GM12878 (cell line): Measurements from ENCODE around the gene OSMR. TPM values are rescaled to one million over a fixed set of nuclear protein-coding genes. Genes with fewer than 3 reads are reported as not detected.

Source experiments
- ATAC-seq: fragments of 200-7000 bp; cut with Tn5 transposase; 3 replicates; pipeline ENCODE4 v1.9.1; 2020; ENCODE audit warnings: mild to moderate bottlenecking, moderate library complexity
- BruUV-seq: library from RNA; stranded (reverse); fragments of 400-500 nt; replicated peaks from 2 replicates; lab custom pipeline; 2021; lab: Mats Ljungman, UMichigan
- CTCF ChIA-PET: fragments of 300-600 bp; sonication (Branson Sonifier 250); formaldehyde crosslinking; extraction: SDS; loops from one replicate; lab custom pipeline; 2021; ENCODE audit warnings: inconsistent platforms; lab: Yijun Ruan, JAX
- POLR2A ChIA-PET: fragments of 350-600 bp; formaldehyde crosslinking; extraction: SDS; loops from one replicate; lab custom pipeline; 2021; ENCODE audit warnings: inconsistent platforms; lab: Charles Lee
- RAD21 ChIA-PET: fragments of 300-600 bp; sonication (Branson Sonifier 250); formaldehyde crosslinking; loops from one replicate; lab custom pipeline; 2023; ENCODE audit warnings: antibody characterized with exemption; ENCODE audit not compliant: unreplicated experiment; lab: Charles Lee
- SMC1A ChIA-PET: fragments of 300-600 bp; sonication (Branson Sonifier 250); formaldehyde crosslinking; loops from one replicate; lab custom pipeline; 2023; ENCODE audit not compliant: unreplicated experiment, uncharacterized antibody; lab: Charles Lee
- DNase-seq: peaks from one replicate; pipeline ENCODE4 v3.0.0-alpha.2; 2011; ENCODE audit warnings: low read depth, low spot score
- FAIRE-seq: peaks from 3 replicates; lab custom pipeline; 2011; peaks lifted over from hg19 to GRCh38; lab: Jason Lieb, UNC
- H2AFZ ChIP-seq: 2 replicates; pipeline ENCODE4 v1.6.0; 2011; ENCODE audit warnings: low read depth, low read length, control low read depth; ENCODE audit not compliant: control insufficient read depth
- H3K27ac ChIP-seq: 2 replicates; pipeline ENCODE4 v1.5.1; 2011; ENCODE audit warnings: control low read depth; ENCODE audit not compliant: control insufficient read depth, insufficient read depth
- H3K27me3 ChIP-seq, 2 experiments: replicated peaks in 1 of 2; 2 replicates each; pipeline versions ENCODE4 v1.6.0 to v1.6.1; 2011; ENCODE audit warnings: low read length in 1 of 2; ENCODE audit not compliant: control insufficient read depth in 2 of 2, insufficient read depth in 2 of 2
- H3K36me3 ChIP-seq, 2 experiments: 2 replicates each; pipeline ENCODE4 v1.5.1; 2011; ENCODE audit warnings: low read length in 1 of 2; ENCODE audit not compliant: control insufficient read depth in 2 of 2, insufficient read depth in 2 of 2
- H3K4me1 ChIP-seq: 2 replicates; pipeline ENCODE4 v1.6.1; 2011; ENCODE audit warnings: mild to moderate bottlenecking, low read length, moderate library complexity, mixed read lengths; ENCODE audit not compliant: control insufficient read depth, insufficient read depth
- H3K4me2 ChIP-seq: 2 replicates; pipeline ENCODE4 v1.6.0; 2011; ENCODE audit warnings: control low read depth; ENCODE audit not compliant: control insufficient read depth, insufficient read depth
- H3K4me3 ChIP-seq: fragments of 200-600 bp; sonication (generic); 2 replicates; pipeline ENCODE4 v1.5.1; 2016
- H3K79me2 ChIP-seq: 2 replicates; pipeline ENCODE4 v1.6.0; 2011; ENCODE audit warnings: low read length; ENCODE audit not compliant: control insufficient read depth, insufficient read depth
- H3K9ac ChIP-seq: 2 replicates; pipeline ENCODE4 v1.8.0; 2011; ENCODE audit warnings: low read length, control low read depth, mixed read lengths; ENCODE audit not compliant: control insufficient read depth, insufficient read depth
- H3K9me3 ChIP-seq: replicated peaks from 3 replicates; pipeline ENCODE4 v1.5.1; 2011; ENCODE audit warnings: mild to moderate bottlenecking, low read length; ENCODE audit not compliant: control insufficient read depth, insufficient read depth
- H4K20me1 ChIP-seq: 2 replicates; pipeline ENCODE4 v1.6.0; 2011; ENCODE audit not compliant: control insufficient read depth, insufficient read depth
- ATF2 ChIP-seq: IDR thresholded peaks from 2 replicates; pipeline ENCODE4 v1.6.1; 2012; ENCODE audit warnings: low read length, inconsistent platforms
- ATF7 ChIP-seq: fragments of 450-650 bp; IDR thresholded peaks from 2 replicates; pipeline ENCODE4 v1.6.1; 2016; ENCODE audit warnings: low read depth, mild to moderate bottlenecking
- CBFB ChIP-seq: IDR thresholded peaks from 2 replicates; pipeline ENCODE4 v1.6.1; 2016; ENCODE audit warnings: antibody characterized with exemption, low read depth
- CREB1 ChIP-seq: IDR thresholded peaks from 2 replicates; pipeline ENCODE4 v1.6.1; 2012; ENCODE audit warnings: low read depth, mild to moderate bottlenecking, inconsistent platforms
- ETV6 ChIP-seq, 2 experiments: fragments of 450-650 bp in 1 of 2; IDR thresholded peaks in 1 of 2; conservative IDR thresholded peaks in 1 of 2; 2 replicates each; pipeline ENCODE4 v1.6.1; 2014; ENCODE audit warnings: antibody characterized with exemption in 1 of 2, borderline replicate concordance in 1 of 2, low read depth in 1 of 2, mild to moderate bottlenecking in 1 of 2, moderate library complexity in 1 of 2
- EZH2 ChIP-seq: IDR thresholded peaks from 2 replicates; pipeline ENCODE4 v1.6.1; 2012; ENCODE audit warnings: low read depth, mild to moderate bottlenecking, control low read depth, inconsistent platforms, low read length, borderline replicate concordance; ENCODE audit not compliant: control insufficient read depth
- GABPA ChIP-seq: IDR thresholded peaks from 2 replicates; pipeline ENCODE4 v1.6.1; 2014; ENCODE audit warnings: antibody characterized with exemption, low read depth, mild to moderate bottlenecking, inconsistent platforms
- KAT2A ChIP-seq: conservative IDR thresholded peaks from 2 replicates; pipeline ENCODE4 v1.6.1; 2011; ENCODE audit warnings: low read depth, low read length; ENCODE audit not compliant: control insufficient read depth
- MXI1 ChIP-seq: fragments of 150-350 bp; IDR thresholded peaks from 2 replicates; pipeline ENCODE4 v1.6.1; 2011; ENCODE audit warnings: low read depth, mild to moderate bottlenecking, inconsistent platforms, low read length, improper control_type of control experiment
- NR2C2 ChIP-seq: IDR thresholded peaks from 2 replicates; pipeline ENCODE4 v1.6.1; 2011; ENCODE audit warnings: borderline replicate concordance, low read depth; ENCODE audit not compliant: control insufficient read depth, insufficient read length
- PAX5 ChIP-seq: IDR thresholded peaks from 2 replicates; pipeline ENCODE4 v1.6.1; 2011; ENCODE audit warnings: low read depth, low read length, borderline replicate concordance
- RBBP5 ChIP-seq: fragments of 200-600 bp; sonication (generic); conservative IDR thresholded peaks from 2 replicates; pipeline ENCODE4 v1.6.1; 2016
- SMAD5 ChIP-seq: IDR thresholded peaks from 2 replicates; pipeline ENCODE4 v1.6.1; 2016; ENCODE audit warnings: antibody characterized with exemption, low read depth
- SUZ12 ChIP-seq: fragments of 200-600 bp; sonication (generic); IDR thresholded peaks from one replicate; pipeline ENCODE4 v1.6.1; 2018; ENCODE audit warnings: antibody characterized with exemption, mild to moderate bottlenecking; ENCODE audit not compliant: unreplicated experiment
- TCF7 ChIP-seq: IDR thresholded peaks from 2 replicates; pipeline ENCODE4 v1.6.1; 2014; ENCODE audit warnings: antibody characterized with exemption, borderline replicate concordance
- WGBS: methylation state at CpG from one replicate; pipeline ENCODE4 v1.1.6; 2016; ENCODE audit warnings: low lambda C conversion rate; ENCODE audit not compliant: insufficient replicate concordance, insufficient coverage; ENCODE audit errors: missing lambda C conversion rate; 5-methylcytosine and 5-hydroxymethylcytosine counted together
- in situ Hi-C: fragments of 300-500 bp; cut with MboI; formaldehyde crosslinking; loops from 9 replicates; pipeline ENCODE4 v1.14.3; 2018; ENCODE audit warnings: mixed read lengths
- intact Hi-C: fragments of 100-400 bp; cut with micrococcal nuclease; formaldehyde crosslinking; loops from one replicate; pipeline ENCODE4 v1.14.2; 2022; ENCODE audit not compliant: unreplicated experiment
- polyA plus RNA-seq, 11 experiments: library from polyadenylated mRNA; depleted of rRNA in 4 of 11; unstranded in 6 of 11; stranded (reverse) in 5 of 11; fragments of >200 nt; fragmentation: Nextera tagmentation in 4 of 11; fragmentation: Illumina TruSeq in 1 of 11; extraction: Ambion mirVana in 4 of 11; extraction: Trizol in 1 of 11; gene quantifications; 1 replicate in 1 of 11; 2 replicates in 10 of 11; pipeline versions ENCODE4 v1.2.1 to v1.2.3, GENCODE V29; 2011 to 2016; ENCODE audit warnings: inconsistent platforms in 2 of 11, missing spikeins in 2 of 11, low read depth in 1 of 11
- total RNA-seq, 4 experiments: library from RNA; depleted of rRNA in 3 of 4; stranded (reverse); fragments of >200 nt in 3 of 4; fragmentation: Illumina TruSeq in 1 of 4; extraction: Trizol in 1 of 4; gene quantifications; 2 replicates each; pipeline versions ENCODE4 v1.2.1 to v1.2.3, GENCODE V29; 2013 to 2021

Gene OSMR
- total and polyA plus RNA-seq, 10 of the 15 experiments (the other 5 are each of a cell fraction or from before 2014, with no cell fraction given): 0.03 to 0.05 TPM; not detected in 8

GRCh38 chr5:38856660-38857059 lies 10.8 kb downstream of the OSMR start:
- H2AFZ ChIP-seq: no peak overlapping the region
- H4K20me1 ChIP-seq: no peaks in the 10 kb centered on the region
- H3K79me2 ChIP-seq: no peaks in the 10 kb centered on the region
- SMC1A ChIA-PET: no interaction called here
- CTCF ChIA-PET: no interaction called here
- TF ChIP-seq NR2C2 (no peak), SMAD5 (no peak), PAX5 (no peak), CBFB (no peak), KAT2A (no peak), SUZ12 (no peak), MXI1 (no peak), EZH2 (no peak), GABPA (no peak), TCF7 (no peak), RBBP5 (no peak), ATF2 (no peak), ATF7 (no peak), ETV6 (conservative IDR thresholded peaks at IDR 0.05 in 1 of 2, IDR thresholded peaks at IDR 0.05 in 1 of 2; ENCODE audit: borderline replicate concordance in 1 of 2, low read depth in 1 of 2) (no peak), CREB1 (no peak)
- H3K36me3 ChIP-seq: no peaks in the 10 kb centered on the region
- no peaks in the 10 kb centered on the region for H3K9me3 ChIP-seq
- no peak overlapping the region for H3K9ac ChIP-seq
- no peak for DNase-seq
- H3K4me1 ChIP-seq: no peaks in the 10 kb centered on the region
- ATAC-seq: no peak
- H3K27me3 ChIP-seq: no peaks in the 10 kb centered on the region
- no TSS peak for BruUV-seq
- no peak for FAIRE-seq
- no peak overlapping the region for H3K27ac ChIP-seq
- 0% methylated on average over 2 of the region's 2 CpGs for WGBS
- POLR2A ChIA-PET: no interaction called here
- intact Hi-C loops (no loop called here), in situ Hi-C loops (no loop called here)
- no peak overlapping the region for H3K4me2 ChIP-seq
- no peak overlapping the region for H3K4me3 ChIP-seq
- RAD21 ChIA-PET: no interaction called here
